Keratinocyte (primary cell): ENCODE measurements around the gene CLDN3.

ENCODE experiments used
- EZH2 ChIP-seq: IDR thresholded peaks from one replicate; pipeline ENCODE4 v1.6.1; 2012; ENCODE audit warnings: inconsistent platforms, mild to moderate bottlenecking, low read length, moderate library complexity
- TF ChIP-seq, protein P1 (sequence below), 3 experiments: IDR thresholded peaks in 1 of 3; conservative IDR thresholded peaks in 1 of 3; optimal IDR thresholded peaks in 1 of 3; 2 replicates in 2 of 3; 3 replicates in 1 of 3; pipeline versions ENCODE3 to v1.5.1; 2011; ENCODE audit warnings: low read length in 3 of 3, mild to moderate bottlenecking in 3 of 3, moderate library complexity in 2 of 3, control low read depth in 1 of 3, inconsistent platforms in 1 of 3; ENCODE audit not compliant: insufficient read depth in 2 of 3; ENCODE audit errors: extremely low read depth in 1 of 3

- TF ChIP-seq, protein P1, sequence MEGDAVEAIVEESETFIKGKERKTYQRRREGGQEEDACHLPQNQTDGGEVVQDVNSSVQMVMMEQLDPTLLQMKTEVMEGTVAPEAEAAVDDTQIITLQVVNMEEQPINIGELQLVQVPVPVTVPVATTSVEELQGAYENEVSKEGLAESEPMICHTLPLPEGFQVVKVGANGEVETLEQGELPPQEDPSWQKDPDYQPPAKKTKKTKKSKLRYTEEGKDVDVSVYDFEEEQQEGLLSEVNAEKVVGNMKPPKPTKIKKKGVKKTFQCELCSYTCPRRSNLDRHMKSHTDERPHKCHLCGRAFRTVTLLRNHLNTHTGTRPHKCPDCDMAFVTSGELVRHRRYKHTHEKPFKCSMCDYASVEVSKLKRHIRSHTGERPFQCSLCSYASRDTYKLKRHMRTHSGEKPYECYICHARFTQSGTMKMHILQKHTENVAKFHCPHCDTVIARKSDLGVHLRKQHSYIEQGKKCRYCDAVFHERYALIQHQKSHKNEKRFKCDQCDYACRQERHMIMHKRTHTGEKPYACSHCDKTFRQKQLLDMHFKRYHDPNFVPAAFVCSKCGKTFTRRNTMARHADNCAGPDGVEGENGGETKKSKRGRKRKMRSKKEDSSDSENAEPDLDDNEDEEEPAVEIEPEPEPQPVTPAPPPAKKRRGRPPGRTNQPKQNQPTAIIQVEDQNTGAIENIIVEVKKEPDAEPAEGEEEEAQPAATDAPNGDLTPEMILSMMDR (optimal IDR thresholded peaks at IDR 0.05 in 1 of 3, IDR thresholded peaks at IDR 0.05 in 1 of 3, conservative IDR thresholded peaks at IDR 0.05 in 1 of 3; ENCODE audit: extremely low read depth in 1 of 3, insufficient read depth in 2 of 3, low read length in 3 of 3) = no peak
- no peak for TF ChIP-seq EZH2
Observed at GRCh38 chr7:73727952-73728351, 42.1 kb downstream of the CLDN3 start.
